Calu3 (cell line): Measurements from ENCODE around the gene GSKIP. TPM values are rescaled to one million over a fixed set of nuclear protein-coding genes. Genes with fewer than 3 reads are reported as not detected.

Experiments
- BruUV-seq: library from RNA; stranded (reverse); fragments of 400-500 nt; replicated peaks from 2 replicates; lab custom pipeline; 2021; lab: Mats Ljungman, UMichigan
- CTCF ChIA-PET: fragments of 300-600 bp; sonication (Branson Sonifier 250); formaldehyde crosslinking; loops from one replicate; lab custom pipeline; 2022; ENCODE audit warnings: antibody characterized with exemption; lab: Charles Lee
- DNase-seq: peaks from one replicate; pipeline ENCODE4 v3.0.0; 2022
- H3K27ac Mint-ChIP-seq: one replicate; pipeline ENCODE4 v1.8.0; 2022; ENCODE audit warnings: mixed read lengths; ENCODE audit not compliant: unreplicated experiment
- H3K27me3 Mint-ChIP-seq: one replicate; pipeline ENCODE4 v1.8.0; 2022; ENCODE audit warnings: mixed read lengths; ENCODE audit not compliant: unreplicated experiment
- H3K36me3 Mint-ChIP-seq: one replicate; pipeline ENCODE4 v1.8.0; 2022; ENCODE audit warnings: mild to moderate bottlenecking, moderate library complexity, mixed read lengths; ENCODE audit not compliant: insufficient read depth, unreplicated experiment
- H3K4me1 Mint-ChIP-seq: one replicate; pipeline ENCODE4 v1.8.0; 2022; ENCODE audit warnings: mild to moderate bottlenecking, low read depth, mixed read lengths; ENCODE audit not compliant: unreplicated experiment
- H3K4me3 Mint-ChIP-seq: one replicate; pipeline ENCODE4 v1.8.0; 2022; ENCODE audit warnings: mild to moderate bottlenecking, low read depth, moderate library complexity, mixed read lengths; ENCODE audit not compliant: unreplicated experiment
- H3K9me3 Mint-ChIP-seq: one replicate; pipeline ENCODE4 v1.8.0; 2022; ENCODE audit warnings: low read depth, mixed read lengths; ENCODE audit not compliant: unreplicated experiment
- CTCF ChIP-seq: fragments of 200-600 bp; IDR thresholded peaks from one replicate; pipeline ENCODE4 v1.8.0; 2022; ENCODE audit warnings: antibody characterized with exemption; ENCODE audit not compliant: unreplicated experiment
- intact Hi-C: fragments of 100-400 bp; cut with micrococcal nuclease; formaldehyde crosslinking; loops from one replicate; pipeline ENCODE4 v1.10.0; 2022; ENCODE audit not compliant: unreplicated experiment
- total RNA-seq: library from RNA; stranded (reverse); gene quantifications from 2 replicates; pipeline ENCODE4 v1.2.3, GENCODE V29; 2022

The GSKIP gene
- total RNA-seq, 1 experiment from 2014 or later = 33.3 TPM

GRCh38 chr14:96364962-96365361 lies 1.6 kb downstream of the GSKIP start:
- CTCF ChIA-PET = no interaction called here
- no peaks in the 10 kb centered on the region for H3K27me3 Mint-ChIP-seq
- no peaks in the 10 kb centered on the region for H3K9me3 Mint-ChIP-seq
- no peak for DNase-seq
- peak overlapping the region; percentile 90 for H3K4me3 Mint-ChIP-seq
- peaks cover 34% of the 10 kb centered on the region for H3K36me3 Mint-ChIP-seq
- no peak for TF ChIP-seq CTCF
- H3K4me1 Mint-ChIP-seq = peaks cover 13% of the 10 kb centered on the region
- peak overlapping the region; percentile 74 for H3K27ac Mint-ChIP-seq
- intact Hi-C loops = loop anchor here (2.0 to 5.0 kb wide), 2 partner anchors 26 to 58 kb away; no protein-coding TSS in a partner anchor
- BruUV-seq = no TSS peak

GRCh38 chr14:96368534-96368933 lies 5.2 kb downstream of the GSKIP start:
- Mint-ChIP-seq H3K27ac (no peak overlapping the region), H3K4me1 (peaks cover 13% of the 10 kb centered on the region), H3K36me3 (peaks cover 17% of the 10 kb centered on the region), H3K27me3 (no peaks in the 10 kb centered on the region), H3K4me3 (no peak overlapping the region), H3K9me3 (no peaks in the 10 kb centered on the region)
- no peak for DNase-seq
- TF ChIP-seq CTCF = no peak
- no TSS peak for BruUV-seq
- CTCF ChIA-PET = interaction anchor here (0.6 kb wide), 1 partner anchor 957 kb away, joined by 4 read pairs; no protein-coding TSS in a partner anchor
- intact Hi-C loops = no loop called here

GRCh38 chr14:96370528-96370927 lies 7.2 kb downstream of the GSKIP start:
- intact Hi-C loops = no loop called here
- peaks cover 3% of the 10 kb centered on the region for H3K4me1 Mint-ChIP-seq
- BruUV-seq = no TSS peak
- CTCF ChIA-PET = no interaction called here
- H3K4me3 Mint-ChIP-seq = no peak overlapping the region
- no peaks in the 10 kb centered on the region for H3K9me3 Mint-ChIP-seq
- no peak for DNase-seq
- H3K27ac Mint-ChIP-seq = no peak overlapping the region
- no peaks in the 10 kb centered on the region for H3K36me3 Mint-ChIP-seq
- H3K27me3 Mint-ChIP-seq = no peaks in the 10 kb centered on the region
- no peak for TF ChIP-seq CTCF

DNA sequence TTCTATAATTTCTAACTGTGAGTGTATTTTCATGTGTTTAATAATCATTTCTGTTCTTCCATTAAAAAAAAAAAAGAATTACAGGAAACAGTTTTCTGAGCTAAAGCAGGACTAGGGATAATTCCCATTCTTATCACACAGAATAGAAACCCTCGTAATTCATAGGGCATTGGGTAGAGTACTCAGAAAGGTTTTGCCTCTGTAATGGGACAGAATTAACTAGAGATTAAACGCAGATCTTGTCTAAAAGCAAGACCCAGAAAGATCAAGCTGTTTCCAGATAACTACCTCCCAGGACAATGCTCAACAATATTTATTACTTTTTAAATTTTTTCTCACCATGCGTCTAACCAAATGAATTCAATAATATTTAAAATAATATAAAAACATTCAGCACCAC lies 10.2 kb downstream of the GSKIP start:
- no peak overlapping the region for H3K4me3 Mint-ChIP-seq
- intact Hi-C loops = no loop called here
- no TSS peak for BruUV-seq
- H3K9me3 Mint-ChIP-seq = no peaks in the 10 kb centered on the region
- TF ChIP-seq CTCF = no peak
- H3K36me3 Mint-ChIP-seq = no peaks in the 10 kb centered on the region
- H3K4me1 Mint-ChIP-seq = peaks cover 8% of the 10 kb centered on the region
- no peaks in the 10 kb centered on the region for H3K27me3 Mint-ChIP-seq
- DNase-seq = no peak
- H3K27ac Mint-ChIP-seq = no peak overlapping the region
- CTCF ChIA-PET = no interaction called here
